KMS-11 (cell line): ENCODE data around the gene M1AP.

Experiments used
- H2AFZ ChIP-seq: fragments of 200-600 bp; sonication (generic); 2 replicates; pipeline ENCODE4 v1.6.1; 2016; ENCODE audit warnings: antibody characterized with exemption, mixed run types, low read depth
- H3K27ac ChIP-seq: fragments of 200-600 bp; sonication (generic); 2 replicates; pipeline ENCODE4 v1.6.1; 2016; ENCODE audit warnings: mild to moderate bottlenecking, mixed run types
- H3K27me3 ChIP-seq: fragments of 200-600 bp; sonication (generic); 2 replicates; pipeline ENCODE4 v1.6.1; 2017; ENCODE audit warnings: mild to moderate bottlenecking, low read depth, mixed run types, moderate library complexity; ENCODE audit not compliant: insufficient read depth
- H3K36me3 ChIP-seq: fragments of 200-600 bp; sonication (generic); 2 replicates; pipeline ENCODE4 v1.6.1; 2017; ENCODE audit warnings: mild to moderate bottlenecking, mixed run types; ENCODE audit not compliant: insufficient read depth
- H3K4me1 ChIP-seq: fragments of 200-600 bp; sonication (generic); 2 replicates; pipeline ENCODE4 v1.6.1; 2016; ENCODE audit warnings: mild to moderate bottlenecking, low read depth, mixed run types; ENCODE audit not compliant: poor library complexity, severe bottlenecking
- H3K4me2 ChIP-seq: fragments of 200-600 bp; sonication (generic); 2 replicates; pipeline ENCODE4 v1.7.0; 2016; ENCODE audit warnings: mild to moderate bottlenecking, mixed run types
- H3K4me3 ChIP-seq: fragments of 200-600 bp; sonication (generic); IDR thresholded peaks from 2 replicates; pipeline ENCODE4 v1.6.1; 2017; ENCODE audit warnings: low read depth, low read length, mixed read lengths; ENCODE audit not compliant: insufficient read depth
- H3K79me2 ChIP-seq: fragments of 200-600 bp; sonication (generic); 2 replicates; pipeline ENCODE4 v1.6.1; 2016; ENCODE audit warnings: low read depth, mixed run types; ENCODE audit not compliant: insufficient read depth
- H3K9ac ChIP-seq: fragments of 200-600 bp; sonication (generic); 2 replicates; pipeline ENCODE4 v1.6.1; 2016; ENCODE audit warnings: mild to moderate bottlenecking, mixed run types
- H4K20me1 ChIP-seq: fragments of 200-600 bp; sonication (generic); 2 replicates; pipeline ENCODE4 v1.6.1; 2016; ENCODE audit warnings: mild to moderate bottlenecking, mixed run types; ENCODE audit not compliant: insufficient read depth
- TF ChIP-seq, protein P1 (sequence below): fragments of 200-600 bp; sonication (generic); conservative IDR thresholded peaks from 2 replicates; pipeline ENCODE4 v1.6.1; 2017; ENCODE audit warnings: low read depth, mild to moderate bottlenecking, antibody characterized with exemption, low read length, moderate library complexity, mixed read lengths

The M1AP gene

DNA sequence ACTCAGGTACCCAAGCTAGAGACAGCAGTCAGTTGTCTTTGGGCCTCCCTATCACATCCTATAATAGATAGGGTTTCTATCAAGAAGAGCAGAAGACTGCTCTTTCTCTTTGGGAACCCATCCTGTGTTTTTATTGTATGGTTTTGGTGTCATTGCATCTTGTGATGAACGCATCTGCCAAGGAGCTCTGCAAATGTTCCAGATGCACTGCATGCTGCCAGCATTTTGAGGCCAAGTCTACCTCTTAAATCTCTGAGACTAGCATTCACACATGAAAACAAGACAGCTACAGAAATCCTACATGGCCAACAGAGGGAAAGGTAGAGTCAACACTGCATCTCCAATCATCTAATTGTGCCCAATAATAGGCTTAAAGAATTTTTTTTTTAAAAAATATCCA lies 20.0 kb upstream of the M1AP start:
- no peak overlapping the region for H3K4me2 ChIP-seq
- H3K36me3 ChIP-seq: no peaks in the 10 kb centered on the region
- H3K27me3 ChIP-seq: no peaks in the 10 kb centered on the region
- H3K27ac ChIP-seq: no peak overlapping the region
- H2AFZ ChIP-seq: no peak overlapping the region
- TF ChIP-seq, protein P1, sequence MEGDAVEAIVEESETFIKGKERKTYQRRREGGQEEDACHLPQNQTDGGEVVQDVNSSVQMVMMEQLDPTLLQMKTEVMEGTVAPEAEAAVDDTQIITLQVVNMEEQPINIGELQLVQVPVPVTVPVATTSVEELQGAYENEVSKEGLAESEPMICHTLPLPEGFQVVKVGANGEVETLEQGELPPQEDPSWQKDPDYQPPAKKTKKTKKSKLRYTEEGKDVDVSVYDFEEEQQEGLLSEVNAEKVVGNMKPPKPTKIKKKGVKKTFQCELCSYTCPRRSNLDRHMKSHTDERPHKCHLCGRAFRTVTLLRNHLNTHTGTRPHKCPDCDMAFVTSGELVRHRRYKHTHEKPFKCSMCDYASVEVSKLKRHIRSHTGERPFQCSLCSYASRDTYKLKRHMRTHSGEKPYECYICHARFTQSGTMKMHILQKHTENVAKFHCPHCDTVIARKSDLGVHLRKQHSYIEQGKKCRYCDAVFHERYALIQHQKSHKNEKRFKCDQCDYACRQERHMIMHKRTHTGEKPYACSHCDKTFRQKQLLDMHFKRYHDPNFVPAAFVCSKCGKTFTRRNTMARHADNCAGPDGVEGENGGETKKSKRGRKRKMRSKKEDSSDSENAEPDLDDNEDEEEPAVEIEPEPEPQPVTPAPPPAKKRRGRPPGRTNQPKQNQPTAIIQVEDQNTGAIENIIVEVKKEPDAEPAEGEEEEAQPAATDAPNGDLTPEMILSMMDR: no peak
- no peak overlapping the region for H3K4me3 ChIP-seq
- H3K79me2 ChIP-seq: no peaks in the 10 kb centered on the region
- H3K9ac ChIP-seq: no peak overlapping the region
- no peaks in the 10 kb centered on the region for H4K20me1 ChIP-seq
- no peaks in the 10 kb centered on the region for H3K4me1 ChIP-seq

DNA sequence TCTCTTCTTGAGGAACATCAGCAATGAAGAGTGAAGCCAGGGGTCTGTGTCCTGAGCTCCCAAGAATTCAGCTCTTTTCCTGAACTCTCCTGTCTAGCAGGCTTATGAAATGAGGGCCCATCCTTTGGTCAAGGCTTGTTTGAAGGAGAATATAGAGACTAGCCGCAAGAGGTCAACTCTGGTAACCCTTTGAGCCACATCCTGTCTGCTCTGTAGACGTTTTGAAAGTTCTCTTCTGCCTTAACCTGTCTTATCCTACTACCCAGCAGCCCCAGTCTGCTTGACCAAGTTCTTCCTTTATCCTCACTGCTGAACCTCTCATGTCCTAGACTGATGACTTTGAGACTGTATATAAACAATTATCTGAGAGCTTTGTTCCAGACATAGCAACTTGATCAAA lies 11.3 kb upstream of the M1AP start:
- Histone ChIP-seq H3K9ac (no peak overlapping the region), H2AFZ (no peak overlapping the region), H3K27me3 (no peaks in the 10 kb centered on the region), H3K4me1 (peaks cover 6% of the 10 kb centered on the region), H4K20me1 (no peaks in the 10 kb centered on the region), H3K4me2 (no peak overlapping the region), H3K79me2 (no peaks in the 10 kb centered on the region), H3K4me3 (no peak overlapping the region), H3K27ac (no peak overlapping the region), H3K36me3 (no peaks in the 10 kb centered on the region)
- TF ChIP-seq, protein P1: no peak

DNA sequence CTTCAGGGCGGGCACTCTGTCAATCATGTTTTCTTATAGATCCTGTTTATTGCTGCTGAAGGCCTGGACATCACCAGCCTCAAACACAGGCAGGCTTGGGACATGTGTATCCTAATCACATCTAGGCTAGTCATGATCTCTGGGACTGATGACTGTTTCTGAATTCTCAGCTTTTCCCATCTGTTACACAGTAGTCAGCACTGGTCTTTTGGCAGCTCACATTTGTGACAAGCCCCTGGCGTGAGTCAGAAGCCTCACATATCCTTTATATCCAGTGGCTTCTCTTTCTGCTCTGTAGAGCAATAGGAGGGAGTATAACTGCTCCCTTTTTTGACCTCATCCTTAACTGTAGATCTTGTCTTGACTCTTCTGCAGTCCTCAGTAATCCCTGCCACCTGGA lies 10.4 kb upstream of the M1AP start:
- Histone ChIP-seq H3K4me1 (peaks cover 6% of the 10 kb centered on the region), H4K20me1 (no peaks in the 10 kb centered on the region), H3K4me3 (no peak overlapping the region), H3K9ac (no peak overlapping the region), H3K36me3 (no peaks in the 10 kb centered on the region), H2AFZ (no peak overlapping the region), H3K4me2 (no peak overlapping the region), H3K27me3 (no peaks in the 10 kb centered on the region), H3K27ac (no peak overlapping the region), H3K79me2 (no peaks in the 10 kb centered on the region)
- TF ChIP-seq, protein P1: no peak

DNA sequence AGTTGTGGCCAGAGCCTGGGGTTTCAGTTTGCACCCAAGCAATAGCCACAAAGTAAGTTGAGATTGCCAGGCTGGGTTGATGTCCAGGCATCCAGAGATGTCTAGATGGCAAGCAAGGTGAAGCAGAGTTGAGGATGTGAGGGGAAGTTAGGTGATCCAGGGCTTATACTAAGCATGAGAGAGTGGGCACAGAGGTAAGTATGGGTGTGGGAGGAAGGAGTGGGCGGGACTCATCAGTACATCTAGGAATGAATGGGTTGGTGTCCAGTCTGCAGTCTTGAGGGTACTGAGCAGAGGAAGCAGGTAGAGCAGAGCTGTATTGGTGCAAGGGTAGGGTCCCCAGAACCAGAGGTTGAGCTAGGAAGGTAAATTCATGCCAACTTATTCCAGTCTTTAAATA lies 7.4 kb upstream of the M1AP start:
- Histone ChIP-seq H3K27me3 (no peaks in the 10 kb centered on the region), H3K79me2 (no peaks in the 10 kb centered on the region), H3K36me3 (no peaks in the 10 kb centered on the region), H3K4me3 (no peak overlapping the region), H4K20me1 (no peaks in the 10 kb centered on the region), H3K27ac (no peak overlapping the region), H3K4me1 (peaks cover 6% of the 10 kb centered on the region), H2AFZ (no peak overlapping the region), H3K9ac (no peak overlapping the region), H3K4me2 (no peak overlapping the region)
- TF ChIP-seq, protein P1: no peak
